PC-9 (cell line): ENCODE data around the gene C10orf95.

Experiments
- CTCF ChIP-seq: fragments of 200-600 bp; sonication (generic); conservative IDR thresholded peaks from 2 replicates; pipeline ENCODE4 v1.6.1; 2017; ENCODE audit warnings: mixed run types, antibody characterized with exemption, mild to moderate bottlenecking, moderate library complexity
- EZH2 ChIP-seq: fragments of 200-600 bp; sonication (generic); IDR thresholded peaks from 2 replicates; pipeline ENCODE4 v1.8.0; 2017; ENCODE audit warnings: antibody characterized with exemption, low read depth

DNA sequence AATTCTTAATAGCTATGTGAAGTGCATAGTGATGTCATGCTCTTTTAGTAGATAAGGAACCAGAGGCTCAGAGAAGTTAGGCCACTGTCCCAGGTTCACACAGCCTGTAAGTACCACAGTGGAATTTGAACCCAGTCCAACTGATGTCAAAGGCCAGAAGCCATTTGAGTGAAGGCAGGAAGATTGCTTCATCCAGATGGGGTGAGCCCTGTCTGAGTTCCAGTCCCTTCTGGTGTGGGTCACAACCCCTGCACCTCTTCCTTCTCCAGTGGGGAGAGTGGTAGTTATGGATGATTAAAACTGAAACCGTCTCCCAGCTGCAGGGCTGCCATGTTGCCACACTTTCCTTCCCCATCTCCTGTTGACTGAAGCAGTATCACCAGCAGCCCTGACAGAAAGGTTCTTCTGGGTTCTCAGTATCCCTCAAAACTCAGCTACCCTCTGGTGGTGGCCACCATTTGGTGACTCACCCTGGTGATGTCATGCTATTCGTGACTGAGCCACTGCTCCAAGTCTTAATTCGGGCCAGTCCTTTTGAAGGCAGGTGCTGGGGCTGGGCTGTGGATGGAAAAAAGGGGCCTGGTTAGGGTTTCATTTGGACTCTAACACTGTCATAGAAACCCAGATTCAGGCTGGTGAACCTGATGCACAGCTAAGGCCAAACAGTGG lies 1.5 kb upstream of the C10orf95 start:
- TF ChIP-seq CTCF (no peak), EZH2 (no peak)
